SK-N-SH treated with all-trans-retinoic acid at 6 μM for 48 hours (cell line): Measurements from ENCODE around the gene DNAJC28.

Experiments used
- ATAC-seq: fragments of 200-7000 bp; cut with Tn5 transposase; 3 replicates; pipeline ENCODE4 v1.9.1; 2020; ENCODE audit warnings: mild to moderate bottlenecking, moderate library complexity
- ARNTL ChIP-seq: fragments of 450-650 bp; formaldehyde crosslinking; IDR thresholded peaks from 2 replicates; pipeline ENCODE4 v1.5.0; 2020; ENCODE audit warnings: low read depth, mild to moderate bottlenecking, moderate library complexity, borderline replicate concordance
- BACH2 ChIP-seq: fragments of 250-450 bp; sonication (Bioruptor Pico); IDR thresholded peaks from 2 replicates; pipeline ENCODE4 v1.9.0; 2021; ENCODE audit warnings: mild to moderate bottlenecking, borderline replicate concordance
- CREB5 ChIP-seq: fragments of 250-450 bp; sonication (Bioruptor Pico); IDR thresholded peaks from 2 replicates; pipeline ENCODE4 v1.5.1; 2020; ENCODE audit warnings: low read depth, mild to moderate bottlenecking, moderate library complexity
- CSRNP3 ChIP-seq: fragments of 250-450 bp; sonication (Bioruptor Pico); IDR thresholded peaks from 2 replicates; pipeline ENCODE4 v1.5.1; 2021; ENCODE audit warnings: mild to moderate bottlenecking, moderate library complexity
- ESRRG ChIP-seq: fragments of 250-450 bp; sonication (Bioruptor Pico); IDR thresholded peaks from 2 replicates; pipeline ENCODE4 v1.6.1; 2021; ENCODE audit warnings: mild to moderate bottlenecking
- GLIS3 ChIP-seq: fragments of 250-450 bp; sonication (Bioruptor Pico); IDR thresholded peaks from 2 replicates; pipeline ENCODE4 v1.5.0; 2020; ENCODE audit warnings: mild to moderate bottlenecking, moderate library complexity
- OSR1 ChIP-seq: fragments of 250-450 bp; sonication (Bioruptor Pico); IDR thresholded peaks from 2 replicates; pipeline ENCODE4 v1.8.0; 2022; ENCODE audit warnings: moderate library complexity, mild to moderate bottlenecking, inconsistent platforms
- PATZ1 ChIP-seq: fragments of 250-450 bp; sonication (Bioruptor Pico); IDR thresholded peaks from 2 replicates; pipeline ENCODE4 v1.8.0; 2020; ENCODE audit warnings: mild to moderate bottlenecking, moderate library complexity, borderline replicate concordance
- POU6F1 ChIP-seq: fragments of 250-450 bp; sonication (Bioruptor Pico); IDR thresholded peaks from 2 replicates; pipeline ENCODE4 v1.8.0; 2021; ENCODE audit warnings: low read depth, mild to moderate bottlenecking, moderate library complexity, borderline replicate concordance
- PPARA ChIP-seq: fragments of 250-450 bp; sonication (Bioruptor Pico); IDR thresholded peaks from 2 replicates; pipeline ENCODE4 v1.5.0; 2020; ENCODE audit warnings: mild to moderate bottlenecking, borderline replicate concordance
- RARB ChIP-seq: fragments of 250-450 bp; sonication (Bioruptor Pico); IDR thresholded peaks from 2 replicates; pipeline ENCODE4 v1.8.0; 2021; ENCODE audit warnings: mild to moderate bottlenecking, moderate library complexity
- SNAI2 ChIP-seq: fragments of 250-450 bp; sonication (Bioruptor Pico); IDR thresholded peaks from 2 replicates; pipeline ENCODE4 v1.5.0; 2020; ENCODE audit warnings: mild to moderate bottlenecking, moderate library complexity
- TCF4 ChIP-seq: fragments of 250-450 bp; sonication (Bioruptor Pico); IDR thresholded peaks from 2 replicates; pipeline ENCODE4 v1.8.0; 2021; ENCODE audit warnings: mild to moderate bottlenecking, moderate library complexity, borderline replicate concordance
- TOX ChIP-seq: fragments of 250-450 bp; sonication (Bioruptor Pico); IDR thresholded peaks from 2 replicates; pipeline ENCODE4 v1.8.0; 2021; ENCODE audit warnings: mild to moderate bottlenecking, moderate library complexity, borderline replicate concordance
- TSHZ2 ChIP-seq: fragments of 250-450 bp; sonication (Bioruptor Pico); IDR thresholded peaks from 2 replicates; pipeline ENCODE4 v1.5.0; 2020; ENCODE audit warnings: mild to moderate bottlenecking, moderate library complexity
- ZFP3 ChIP-seq: fragments of 250-450 bp; sonication (Bioruptor Pico); IDR thresholded peaks from 2 replicates; pipeline ENCODE4 v1.5.0; 2020; ENCODE audit warnings: mild to moderate bottlenecking, moderate library complexity
- ZFP30 ChIP-seq: fragments of 450-650 bp; formaldehyde crosslinking; IDR thresholded peaks from 2 replicates; pipeline ENCODE4 v1.5.0; 2022; ENCODE audit warnings: mild to moderate bottlenecking, moderate library complexity
- ZNF565 ChIP-seq: fragments of 450-650 bp; formaldehyde crosslinking; conservative IDR thresholded peaks from 2 replicates; pipeline ENCODE4 v1.5.0; 2020; ENCODE audit warnings: low read depth, mild to moderate bottlenecking, moderate library complexity
- ZNF70 ChIP-seq: fragments of 450-650 bp; formaldehyde crosslinking; IDR thresholded peaks from 2 replicates; pipeline ENCODE4 v1.5.0; 2020; ENCODE audit warnings: mild to moderate bottlenecking, moderate library complexity
- ZNF8 ChIP-seq: fragments of 450-650 bp; formaldehyde crosslinking; IDR thresholded peaks from 2 replicates; pipeline ENCODE4 v1.5.0; 2020; ENCODE audit warnings: mild to moderate bottlenecking, moderate library complexity

The DNAJC28 gene

GRCh38 chr21:33458861-33459260, 32.7 kb downstream of the DNAJC28 start (continued):
- TF ChIP-seq ZNF8 (CRISPR knock-in tag) = no peak
- no peak for TF ChIP-seq TSHZ2 (CRISPR knock-in tag)
- no peak for TF ChIP-seq ZFP3
- no peak for TF ChIP-seq TOX (CRISPR knock-in tag)

GRCh38 chr21:33455686-33456446, 35.6 kb downstream of the DNAJC28 start:
- no peak for TF ChIP-seq BACH2
- no peak for ATAC-seq

- no peak for ATAC-seq
- no peak for TF ChIP-seq TOX (CRISPR knock-in tag)
- TF ChIP-seq OSR1 (CRISPR knock-in tag) = no peak
- TF ChIP-seq CREB5 = no peak
- no peak for TF ChIP-seq ZFP30
These were observed 39.2 kb downstream of the DNAJC28 start for GRCh38 chr21:33452362-33452761.

GRCh38 chr21:33451634-33452071, 39.9 kb downstream of the DNAJC28 start:
- peak; percentile 63 for ATAC-seq

GRCh38 chr21:33449616-33450015, 41.9 kb downstream of the DNAJC28 start:
- ATAC-seq = no peak
- TF ChIP-seq ESRRG (CRISPR knock-in tag) (no peak), TOX (CRISPR knock-in tag) (no peak), GLIS3 (no peak), TSHZ2 (CRISPR knock-in tag) (no peak), PPARA (CRISPR knock-in tag) (no peak), ARNTL (no peak), PATZ1 (CRISPR knock-in tag) (no peak), RARB (CRISPR knock-in tag) (no peak), ZFP3 (no peak)

More at GRCh38 chr21:33451634-33452071, 39.9 kb downstream of the DNAJC28 start:
- TF ChIP-seq CSRNP3 (CRISPR knock-in tag) = no peak
- no peak for TF ChIP-seq ARNTL
- TF ChIP-seq TOX (CRISPR knock-in tag) = no peak
- TF ChIP-seq TCF4 = no peak
- no peak for TF ChIP-seq ESRRG (CRISPR knock-in tag)
- TF ChIP-seq BACH2 = no peak
- TF ChIP-seq POU6F1 (CRISPR knock-in tag) = no peak
- TF ChIP-seq ZNF565 = no peak
- no peak for TF ChIP-seq ZFP30
- TF ChIP-seq SNAI2 (CRISPR knock-in tag) = no peak
- TF ChIP-seq ZNF70 (CRISPR knock-in tag) = no peak
